Heart left ventricle (tissue), 13 donors: ENCODE results near the gene MARCHF2.

ENCODE experiments used
- POLR2A ChIP-seq, 2 donors: fragments of 450-650 bp; IDR thresholded peaks; one replicate each; pipeline ENCODE4 v1.6.1; 2017; ENCODE audit warnings: antibody characterized with exemption in 2 of 2, mild to moderate bottlenecking in 2 of 2, moderate library complexity in 2 of 2
- TF ChIP-seq, protein P1 (sequence below), 12 donors: fragments of 200-600 bp; sonication (generic) in 4 of 12; IDR thresholded peaks; one replicate each; pipeline versions ENCODE4 v1.5.0 to v1.8.0; 2018 to 2022; ENCODE audit warnings: antibody characterized with exemption in 12 of 12, mild to moderate bottlenecking in 5 of 12
- donor health status: ischemic (EF 13 %, LVEDD 7.1; RV severe dilation, severe dysfunction).
- donor health status: DM: no; HTN: yes; CAD: no.
- donor health status: DM: no; HTN: no; CAD: no.
- donor health status: ischemic (EF 25% LVEDD 6.9; RV normal size, moderate dysfunction).
- donor health status: ischemic (EF 25% LVEDD 5.7; RV mildly dilated, moderate dysfunction).
- donor health status: ischemic (EF 35%, LVEDD 5.7; RV mildly dilated, moderate dysfunction).
- donor health status: nonischemic (EF 11% LVEDD 7.7; RV severe dilation, severe dysfunction).
- donor health status: DM: yes; HTN: yes; CAD: no.
- donor health status: PGD.
- donor health status: ischemic (EF 29% LVEDD 5.4; RV normal size, mild dysfunction).
- donor health status: nonischemic (EF 23%, LVEDD 6.1; RV moderate dilation, normal function).

DNA sequence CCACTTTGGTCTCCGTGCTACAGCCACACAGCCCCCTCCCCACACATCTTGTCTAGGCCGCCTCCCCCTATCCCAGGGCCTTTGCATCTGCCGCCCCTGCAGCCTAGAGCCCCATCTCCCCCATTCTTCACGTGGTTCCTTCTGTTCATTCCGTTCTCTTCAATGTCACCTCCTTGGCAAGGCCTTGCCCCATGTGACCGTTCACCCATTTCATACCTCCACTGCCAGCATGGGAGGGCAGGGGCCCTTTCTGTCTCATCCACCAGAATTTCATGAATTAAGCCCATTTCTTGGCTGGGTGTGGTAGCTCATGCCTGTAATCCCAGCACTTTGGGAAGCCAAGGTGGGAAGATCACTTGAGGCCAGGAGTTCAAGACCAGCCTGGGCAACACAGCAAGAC lies 15.9 kb downstream of the MARCHF2 start:
- TF ChIP-seq, protein P1, sequence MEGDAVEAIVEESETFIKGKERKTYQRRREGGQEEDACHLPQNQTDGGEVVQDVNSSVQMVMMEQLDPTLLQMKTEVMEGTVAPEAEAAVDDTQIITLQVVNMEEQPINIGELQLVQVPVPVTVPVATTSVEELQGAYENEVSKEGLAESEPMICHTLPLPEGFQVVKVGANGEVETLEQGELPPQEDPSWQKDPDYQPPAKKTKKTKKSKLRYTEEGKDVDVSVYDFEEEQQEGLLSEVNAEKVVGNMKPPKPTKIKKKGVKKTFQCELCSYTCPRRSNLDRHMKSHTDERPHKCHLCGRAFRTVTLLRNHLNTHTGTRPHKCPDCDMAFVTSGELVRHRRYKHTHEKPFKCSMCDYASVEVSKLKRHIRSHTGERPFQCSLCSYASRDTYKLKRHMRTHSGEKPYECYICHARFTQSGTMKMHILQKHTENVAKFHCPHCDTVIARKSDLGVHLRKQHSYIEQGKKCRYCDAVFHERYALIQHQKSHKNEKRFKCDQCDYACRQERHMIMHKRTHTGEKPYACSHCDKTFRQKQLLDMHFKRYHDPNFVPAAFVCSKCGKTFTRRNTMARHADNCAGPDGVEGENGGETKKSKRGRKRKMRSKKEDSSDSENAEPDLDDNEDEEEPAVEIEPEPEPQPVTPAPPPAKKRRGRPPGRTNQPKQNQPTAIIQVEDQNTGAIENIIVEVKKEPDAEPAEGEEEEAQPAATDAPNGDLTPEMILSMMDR (IDR thresholded peaks at IDR 0.05), result no peak
- TF ChIP-seq POLR2A (IDR thresholded peaks at IDR 0.05), result no peak
